Measurements from ENCODE around the gene MCF2L.

Gene MCF2L

GRCh38 chr13:113031465-113031864 is 62.5 kb downstream of the MCF2L start:
- no peaks in the 10 kb centered on the region for H3K27me3 ChIP-seq (ENCODE audit: insufficient read depth, poor library complexity, severe bottlenecking)
- H3K4me3 ChIP-seq (replicated peaks; ENCODE audit: insufficient read depth, low read length) = no peak overlapping the region
- TF ChIP-seq CTCF (IDR thresholded peaks at IDR 0.05; ENCODE audit: insufficient read depth, low read length) = no peak
- no peak for TF ChIP-seq GABPA (IDR thresholded peaks at IDR 0.05; ENCODE audit: low read depth)
- no peak for TF ChIP-seq REST (IDR thresholded peaks at IDR 0.05; ENCODE audit: insufficient replicate concordance, low read depth)
- no peak for TF ChIP-seq SPI1 (IDR thresholded peaks at IDR 0.05; ENCODE audit: borderline replicate concordance, low read depth)
- TF ChIP-seq POLR2AphosphoS5 (IDR thresholded peaks at IDR 0.05; ENCODE audit: low read depth) = no peak
- H3K27ac ChIP-seq (replicated peaks) = no peak overlapping the region
- no peak for DNase-seq (ENCODE audit: low read depth in 1 of 2, low spot score in 1 of 2)

DNA sequence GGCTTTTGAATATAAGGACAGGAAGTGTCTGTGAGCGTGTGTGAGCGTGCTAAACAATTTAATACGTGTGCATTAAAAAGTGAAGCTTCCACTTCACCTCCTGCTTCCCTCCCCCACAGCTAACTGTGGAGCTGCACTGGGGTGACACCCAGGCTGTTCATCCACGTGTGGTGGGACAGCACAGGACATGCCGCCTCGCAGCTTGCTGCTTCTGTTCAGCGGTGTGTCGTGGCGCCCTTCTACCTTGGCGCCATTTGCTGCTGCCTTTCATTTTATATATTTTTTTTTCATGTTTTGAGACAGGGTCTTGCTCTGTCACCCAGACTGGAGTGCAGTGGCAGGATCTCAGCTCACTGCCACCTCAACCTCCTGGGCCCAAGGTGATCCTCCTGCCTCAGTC is 63.3 kb downstream of the MCF2L start:
- Histone ChIP-seq H3K4me3 (replicated peaks; ENCODE audit: insufficient read depth, low read length) (no peak overlapping the region), H3K27me3 (ENCODE audit: insufficient read depth, poor library complexity, severe bottlenecking) (no peaks in the 10 kb centered on the region), H3K27ac (replicated peaks) (no peak overlapping the region)
- DNase-seq (ENCODE audit: low read depth in 1 of 2, low spot score in 1 of 2) = no peak
- TF ChIP-seq SPI1 (IDR thresholded peaks at IDR 0.05; ENCODE audit: borderline replicate concordance, low read depth) (no peak), REST (IDR thresholded peaks at IDR 0.05; ENCODE audit: insufficient replicate concordance, low read depth) (no peak), POLR2AphosphoS5 (IDR thresholded peaks at IDR 0.05; ENCODE audit: low read depth) (no peak), CTCF (IDR thresholded peaks at IDR 0.05; ENCODE audit: insufficient read depth, low read length) (no peak), GABPA (IDR thresholded peaks at IDR 0.05; ENCODE audit: low read depth) (no peak)

DNA sequence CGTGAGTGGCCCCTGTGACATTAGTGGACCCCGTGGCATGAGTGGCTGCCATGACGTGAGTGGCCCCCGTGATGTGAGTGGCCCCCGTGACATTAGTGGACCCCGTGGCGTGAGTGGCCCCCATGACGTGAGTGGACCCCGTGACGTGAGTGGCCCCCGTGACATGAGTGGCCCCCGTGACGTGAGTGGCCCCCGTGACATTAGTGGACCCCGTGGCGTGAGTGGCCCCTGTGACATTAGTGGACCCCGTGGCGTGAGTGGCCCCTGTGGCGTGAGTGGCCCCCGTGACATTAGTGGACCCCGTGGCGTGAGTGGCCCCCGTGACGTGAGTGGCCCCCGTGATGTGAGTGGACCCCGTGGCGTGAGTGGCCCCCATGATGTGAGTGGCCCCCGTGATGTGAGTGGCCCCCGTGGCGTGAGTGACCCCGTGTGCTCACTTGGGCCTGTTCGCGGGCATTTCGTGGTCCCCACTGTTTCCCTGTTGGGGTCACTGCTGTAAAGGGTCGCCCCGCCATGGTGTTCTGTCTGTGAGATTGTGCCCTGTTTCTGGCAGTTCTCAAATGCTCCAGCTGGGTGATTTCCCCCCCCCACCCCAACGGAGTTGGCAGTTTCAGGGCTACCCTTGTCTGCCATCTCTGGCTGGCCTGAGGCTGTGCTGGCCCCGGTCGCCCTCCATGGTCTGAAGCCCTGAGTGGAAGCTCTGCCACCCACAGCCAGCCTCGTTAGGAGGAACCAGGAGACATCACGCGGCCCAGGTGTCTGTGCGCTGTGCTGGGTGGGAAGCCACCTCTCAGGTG is 64.2 kb downstream of the MCF2L start:
- no peak overlapping the region for H3K4me3 ChIP-seq (replicated peaks; ENCODE audit: insufficient read depth, low read length)
- no peaks in the 10 kb centered on the region for H3K27me3 ChIP-seq (ENCODE audit: insufficient read depth, poor library complexity, severe bottlenecking)
- no peak for TF ChIP-seq CTCF (IDR thresholded peaks at IDR 0.05; ENCODE audit: insufficient read depth, low read length)
- TF ChIP-seq REST (IDR thresholded peaks at IDR 0.05; ENCODE audit: insufficient replicate concordance, low read depth) = no peak
- TF ChIP-seq GABPA (IDR thresholded peaks at IDR 0.05; ENCODE audit: low read depth) = no peak
- TF ChIP-seq POLR2AphosphoS5 (IDR thresholded peaks at IDR 0.05; ENCODE audit: low read depth) = no peak
- no peak for TF ChIP-seq SPI1 (IDR thresholded peaks at IDR 0.05; ENCODE audit: borderline replicate concordance, low read depth)
- DNase-seq (ENCODE audit: low read depth in 1 of 2, low spot score in 1 of 2) = no peak
- no peak overlapping the region for H3K27ac ChIP-seq (replicated peaks)

Measured in HL-60 (cell line).